ENCODE measurements around the gene NRM.

The NRM gene

GRCh38 chr6:30682143-30683117, 8.4 kb downstream of the NRM start (continued):
- peak; percentile 87 for TF ChIP-seq PRDM10 (tag by site-specific recombination; IDR thresholded peaks at IDR 0.05)
- no peak for TF ChIP-seq MYNN (tag by site-specific recombination; IDR thresholded peaks at IDR 0.05; ENCODE audit: borderline replicate concordance)
- no peak for TF ChIP-seq TRIM28 (IDR thresholded peaks at IDR 0.05; ENCODE audit: borderline replicate concordance, low read length)
- TF ChIP-seq ZNF48 (tag by site-specific recombination; IDR thresholded peaks at IDR 0.05): no peak
- TF ChIP-seq SP2 (tag by site-specific recombination; IDR thresholded peaks at IDR 0.05): peak; percentile 33
- no peak for TF ChIP-seq ZNF558 (tag by site-specific recombination; IDR thresholded peaks at IDR 0.05)
- TF ChIP-seq ZNF621 (tag by site-specific recombination; IDR thresholded peaks at IDR 0.05): no peak
- no peak for TF ChIP-seq ZNF701 (tag by site-specific recombination; IDR thresholded peaks at IDR 0.05)
- TF ChIP-seq ZNF350 (tag by site-specific recombination; IDR thresholded peaks at IDR 0.05): no peak
- TF ChIP-seq ZNF140 (tag by site-specific recombination; IDR thresholded peaks at IDR 0.05): no peak
- TF ChIP-seq ZNF560 (tag by site-specific recombination; IDR thresholded peaks at IDR 0.05; ENCODE audit: borderline replicate concordance): no peak
- TF ChIP-seq KLF7 (tag by site-specific recombination; IDR thresholded peaks at IDR 0.05; ENCODE audit: borderline replicate concordance): no peak
- no peak for TF ChIP-seq ZNF747 (tag by site-specific recombination; IDR thresholded peaks at IDR 0.05)
- TF ChIP-seq ZNF660 (tag by site-specific recombination; IDR thresholded peaks at IDR 0.05): no peak
- no peak for TF ChIP-seq ZNF341 (tag by site-specific recombination; IDR thresholded peaks at IDR 0.05; ENCODE audit: low read depth)
- no peak for TF ChIP-seq ZNF843 (tag by site-specific recombination; IDR thresholded peaks at IDR 0.05)
- TF ChIP-seq ZNF175 (tag by site-specific recombination; IDR thresholded peaks at IDR 0.05): no peak
- TF ChIP-seq SCRT1 (tag by site-specific recombination; IDR thresholded peaks at IDR 0.05; ENCODE audit: borderline replicate concordance): no peak
- no peak for TF ChIP-seq HOXD13 (CRISPR knock-in tag; IDR thresholded peaks at IDR 0.05; ENCODE audit: borderline replicate concordance)
- TF ChIP-seq ZNF76 (tag by site-specific recombination; IDR thresholded peaks at IDR 0.05; ENCODE audit: borderline replicate concordance, low read depth): no peak
- no peak for TF ChIP-seq ZNF121 (tag by site-specific recombination; IDR thresholded peaks at IDR 0.05)
- TF ChIP-seq ZNF580 (tag by site-specific recombination; IDR thresholded peaks at IDR 0.05): no peak
- no peak for TF ChIP-seq ZNF335 (tag by site-specific recombination; conservative IDR thresholded peaks at IDR 0.05)
- TF ChIP-seq ZNF707 (tag by site-specific recombination; IDR thresholded peaks at IDR 0.05): no peak

- Histone ChIP-seq H3K36me3 (ENCODE audit: control insufficient read depth in 2 of 2, insufficient read depth in 1 of 2, low read length in 2 of 2) (peaks cover 13 to 26% of the 10 kb centered on the region in 2 experiments; a peak in 2 of 3 replicates), H3K9me3 (ENCODE audit: control insufficient read depth, insufficient read depth, low read depth, low read length) (no peaks in the 10 kb centered on the region), H3K4me3 (ENCODE audit: low read depth, low read length) (no peak overlapping the region), H3K27ac (ENCODE audit: extremely low read depth, low read depth, low read length) (peak overlapping the region; percentile 70), H3K4me1 (ENCODE audit: control insufficient read depth, insufficient read depth, low read length) (peaks cover 23% of the 10 kb centered on the region)
- ChIA-PET CTCF (interaction anchor here (0.6 to 19.6 kb wide), 9 partner anchors 9 to 1281 kb away, joined by 3 to 692 read pairs (median 4); partner anchors contain the start of genes DHX16, MDC1, NRM and TUBB), POLR2A (interaction anchor here (0.5 to 7.6 kb wide), 12 partner anchors 9 to 942 kb away, joined by 3 to 120 read pairs (median 8); partner anchors contain the start of genes DHX16, IER3, MDC1 and NRM)
- TF ChIP-seq ZNF624 (tag by site-specific recombination; IDR thresholded peaks at IDR 0.05) (no peak), ZBTB26 (tag by site-specific recombination; optimal IDR thresholded peaks at IDR 0.05) (no peak)
Observed at GRCh38 chr6:30681766-30682142, 9.0 kb downstream of the NRM start.
